ENCODE measurements around the gene LITAF.

Gene LITAF

DNA sequence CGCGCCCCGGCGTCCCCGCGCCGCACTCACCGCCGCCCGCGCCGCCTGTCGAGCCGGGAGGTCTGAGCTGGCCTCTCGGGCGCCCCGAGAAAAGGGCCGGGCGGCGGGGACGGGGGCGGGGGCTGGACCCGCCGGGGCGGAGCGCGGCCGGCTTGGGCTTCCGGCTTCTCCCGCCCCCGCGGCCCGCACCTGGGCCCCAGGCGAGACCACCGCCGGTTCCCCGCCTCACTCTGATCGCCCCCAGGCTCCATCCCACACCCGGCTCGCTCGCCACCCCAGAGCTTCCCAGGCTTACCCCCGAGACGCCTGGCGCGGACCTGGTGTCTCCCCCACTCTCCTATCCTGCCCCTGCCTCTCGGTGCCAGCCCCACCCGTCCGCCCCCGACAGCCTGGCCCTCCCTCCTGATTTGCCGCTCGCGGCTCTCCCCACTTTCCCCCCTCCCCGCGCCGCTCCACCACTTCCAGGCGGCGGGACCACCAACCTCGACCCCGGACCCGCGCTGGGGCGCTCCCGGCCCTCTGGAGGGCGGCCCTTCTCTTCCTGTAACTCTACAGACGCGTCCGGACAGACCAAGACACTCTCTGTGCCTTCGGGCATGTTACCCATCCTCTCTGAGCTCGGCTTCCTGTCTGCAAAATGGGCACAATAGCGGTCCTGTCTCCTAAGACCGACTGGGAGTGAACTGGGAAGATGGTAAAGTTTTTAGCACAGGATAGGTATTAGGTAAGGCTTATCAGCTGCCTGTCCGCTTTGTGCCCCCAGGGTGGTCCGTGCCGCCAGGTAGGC, at the start of gene LITAF:
Gene LITAF, minus strand, starts transcription at position 64 of the 787 bp plus-strand sequence. CDS start 30,189 bp downstream, outside the sequence.
- H3K27ac ChIP-seq = peak within 1 kb of the TSS; percentile 80; the same call in 1 of the 2 replicates
- TF ChIP-seq, protein P1, sequence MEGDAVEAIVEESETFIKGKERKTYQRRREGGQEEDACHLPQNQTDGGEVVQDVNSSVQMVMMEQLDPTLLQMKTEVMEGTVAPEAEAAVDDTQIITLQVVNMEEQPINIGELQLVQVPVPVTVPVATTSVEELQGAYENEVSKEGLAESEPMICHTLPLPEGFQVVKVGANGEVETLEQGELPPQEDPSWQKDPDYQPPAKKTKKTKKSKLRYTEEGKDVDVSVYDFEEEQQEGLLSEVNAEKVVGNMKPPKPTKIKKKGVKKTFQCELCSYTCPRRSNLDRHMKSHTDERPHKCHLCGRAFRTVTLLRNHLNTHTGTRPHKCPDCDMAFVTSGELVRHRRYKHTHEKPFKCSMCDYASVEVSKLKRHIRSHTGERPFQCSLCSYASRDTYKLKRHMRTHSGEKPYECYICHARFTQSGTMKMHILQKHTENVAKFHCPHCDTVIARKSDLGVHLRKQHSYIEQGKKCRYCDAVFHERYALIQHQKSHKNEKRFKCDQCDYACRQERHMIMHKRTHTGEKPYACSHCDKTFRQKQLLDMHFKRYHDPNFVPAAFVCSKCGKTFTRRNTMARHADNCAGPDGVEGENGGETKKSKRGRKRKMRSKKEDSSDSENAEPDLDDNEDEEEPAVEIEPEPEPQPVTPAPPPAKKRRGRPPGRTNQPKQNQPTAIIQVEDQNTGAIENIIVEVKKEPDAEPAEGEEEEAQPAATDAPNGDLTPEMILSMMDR (conservative IDR thresholded peaks at IDR 0.05) = no peak

DNA sequence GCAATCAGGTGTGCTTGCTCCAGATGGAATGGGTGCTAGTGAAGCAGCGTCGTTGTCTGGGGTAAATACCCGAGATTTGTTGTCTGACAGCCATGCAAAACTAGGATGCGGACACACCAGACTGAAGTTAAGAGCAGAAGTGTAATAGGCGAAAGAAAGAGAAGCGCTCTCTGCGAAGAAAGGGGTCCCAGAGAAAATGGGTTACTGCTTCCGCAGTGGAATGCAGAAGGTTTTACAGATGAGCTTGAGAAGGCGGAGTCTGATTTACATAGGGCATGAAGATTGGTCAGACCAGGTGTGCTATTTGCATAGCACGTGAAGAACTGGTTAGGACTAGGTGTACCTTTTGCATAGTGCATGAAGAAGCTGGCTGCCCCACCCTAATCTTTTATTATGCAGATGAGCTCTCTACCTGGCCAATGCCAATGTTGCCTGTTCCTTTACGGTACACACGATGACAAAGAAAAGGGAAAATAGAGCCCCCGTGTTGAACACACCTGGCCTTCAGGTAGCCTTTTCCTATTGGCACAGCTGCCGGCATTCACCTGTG, 49.5 kb upstream of the LITAF start:
- peak overlapping the region; percentile 35; the same call in 1 of the 2 replicates for H3K27ac ChIP-seq
- TF ChIP-seq, protein P1 (conservative IDR thresholded peaks at IDR 0.05) = no peak

DNA sequence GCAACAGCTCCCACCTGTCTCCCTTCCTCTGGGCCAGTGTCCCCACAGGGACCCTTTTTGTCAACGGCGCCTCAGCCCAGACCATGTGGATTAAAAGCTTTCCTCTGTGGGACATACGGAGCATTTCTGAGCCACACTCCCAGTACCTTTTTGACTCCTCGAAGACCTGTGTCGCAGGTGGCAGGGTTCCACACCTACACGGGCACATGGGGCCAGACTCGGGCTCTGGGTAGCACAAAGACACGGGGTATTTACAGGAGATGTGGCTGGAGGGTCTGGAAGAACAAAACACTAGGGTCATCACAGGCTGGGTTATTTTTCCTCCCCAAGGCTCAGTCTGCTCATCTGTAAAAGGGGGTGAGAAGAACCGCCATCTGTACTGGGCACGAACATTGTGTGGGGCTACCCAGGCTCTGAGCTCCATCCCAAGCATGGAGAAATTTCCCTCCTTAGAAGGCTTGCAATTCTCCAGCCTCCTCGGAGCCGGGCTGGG, 49.0 kb upstream of the LITAF start:
- TF ChIP-seq, protein P1 (conservative IDR thresholded peaks at IDR 0.05) = no peak
- H3K27ac ChIP-seq = 0 out of 2 replicates have a peak overlapping the region, but pooled peaks have one; percentile 22

GRCh38 chr16:11635113-11635652, 48.5 kb upstream of the LITAF start:
- TF ChIP-seq, protein P1 (conservative IDR thresholded peaks at IDR 0.05) = no peak
- H3K27ac ChIP-seq = no peak overlapping the region

- TF ChIP-seq, protein P1 (conservative IDR thresholded peaks at IDR 0.05) = no peak
- no peak overlapping the region for H3K27ac ChIP-seq
These were observed 47.6 kb upstream of the LITAF start for GRCh38 chr16:11634312-11634711.

GRCh38 chr16:11633113-11633512, 46.4 kb upstream of the LITAF start:
- TF ChIP-seq, protein P1 (conservative IDR thresholded peaks at IDR 0.05) = no peak
- no peak overlapping the region for H3K27ac ChIP-seq

GRCh38 chr16:11632455-11632939, 45.8 kb upstream of the LITAF start:
- H3K27ac ChIP-seq = no peak overlapping the region
- TF ChIP-seq, protein P1 (conservative IDR thresholded peaks at IDR 0.05) = no peak
